ENCODE results near the gene NFIX.

NFIX gene

GRCh38 chr19:12965812-12966135 lies 29.5 kb upstream of the NFIX start:
- DNase-seq (ENCODE audit: insufficient read length, low spot score) (no peak), FAIRE-seq (no peak)
- TF ChIP-seq CTCF (IDR thresholded peaks at IDR 0.05; ENCODE audit: insufficient read depth, missing control alignments) = no peak

GRCh38 chr19:12967907-12968306 lies 27.4 kb upstream of the NFIX start:
- no peak for TF ChIP-seq CTCF (IDR thresholded peaks at IDR 0.05; ENCODE audit: insufficient read depth, missing control alignments)
- DNase-seq (ENCODE audit: insufficient read length, low spot score) = no peak
- no peak for FAIRE-seq

GRCh38 chr19:12969292-12969988 lies 25.8 kb upstream of the NFIX start, which contains the start of gene DAND5:
TSS of gene DAND5 (plus strand) at chr19:12969576. CDS start at chr19:12969661, 85 bp downstream.
- no peak for TF ChIP-seq CTCF (IDR thresholded peaks at IDR 0.05; ENCODE audit: insufficient read depth, missing control alignments)
- DNase-seq (ENCODE audit: insufficient read length, low spot score) (no peak), FAIRE-seq (no peak)

- no peak for TF ChIP-seq CTCF (IDR thresholded peaks at IDR 0.05; ENCODE audit: insufficient read depth, missing control alignments)
- no peak for DNase-seq (ENCODE audit: insufficient read length, low spot score)
- no peak for FAIRE-seq
These were observed 25.0 kb upstream of the NFIX start for GRCh38 chr19:12970070-12970820.

GRCh38 chr19:12973236-12973635 lies 22.0 kb upstream of the NFIX start:
- no peak for DNase-seq (ENCODE audit: insufficient read length, low spot score)
- TF ChIP-seq CTCF (IDR thresholded peaks at IDR 0.05; ENCODE audit: insufficient read depth, missing control alignments) = no peak
- no peak for FAIRE-seq

GRCh38 chr19:12974301-12975220 lies 20.7 kb upstream of the NFIX start:
- no peak for FAIRE-seq
- no peak for DNase-seq (ENCODE audit: insufficient read length, low spot score)
- no peak for TF ChIP-seq CTCF (IDR thresholded peaks at IDR 0.05; ENCODE audit: insufficient read depth, missing control alignments)

All from D721Med (cell line).